DND-41 (cell line): Measurements from ENCODE around the gene CYP27A1.

Source experiments
- CTCF ChIP-seq: IDR thresholded peaks from 2 replicates; pipeline ENCODE4 v1.5.1; 2012; ENCODE audit warnings: borderline replicate concordance, low read length, moderate library complexity, mild to moderate bottlenecking; ENCODE audit not compliant: poor library complexity, severe bottlenecking; ENCODE audit errors: extremely low read depth
- EZH2 ChIP-seq: IDR thresholded peaks from 3 replicates; pipeline ENCODE4 v1.6.1; 2012; ENCODE audit warnings: borderline replicate concordance, low read depth, mild to moderate bottlenecking, moderate library complexity, low read length, inconsistent platforms; ENCODE audit not compliant: severe bottlenecking

DNA sequence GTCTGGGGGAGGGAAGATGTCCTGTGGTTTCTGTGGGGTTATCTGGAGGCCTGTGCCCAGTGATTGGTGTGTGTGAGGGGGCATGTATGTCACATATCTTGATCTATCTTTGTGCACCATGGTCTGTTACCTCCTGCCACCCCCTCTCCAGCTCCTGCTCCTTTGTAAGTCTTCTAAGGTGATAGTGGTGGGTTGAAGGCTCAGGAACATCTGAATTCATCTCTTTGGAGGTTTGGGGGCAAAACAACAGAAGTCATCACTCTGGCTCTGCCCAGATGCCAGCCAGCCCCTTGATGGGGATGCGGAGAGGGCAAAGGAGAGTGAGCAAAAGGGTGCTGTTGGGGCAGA is 74.9 kb downstream of the CYP27A1 start:
- TF ChIP-seq CTCF (no peak), EZH2 (no peak)
